PC-9 (cell line): Measurements from ENCODE around the gene ADH1C. TPM values are rescaled to one million over a fixed set of nuclear protein-coding genes. Genes with fewer than 3 reads are reported as not detected.

ENCODE experiments used
- BruUV-seq: library from RNA; stranded (reverse); fragments of 400-500 nt; replicated peaks from 2 replicates; lab custom pipeline; 2021; lab: Mats Ljungman, UMichigan
- CTCF ChIA-PET: fragments of 300-600 bp; sonication (Branson Sonifier 250); formaldehyde crosslinking; loops from one replicate; lab custom pipeline; 2022; ENCODE audit warnings: antibody characterized with exemption; lab: Charles Lee
- POLR2A ChIA-PET: fragments of 300-600 bp; sonication (Branson Sonifier 250); formaldehyde crosslinking; loops from one replicate; lab custom pipeline; 2022; ENCODE audit warnings: antibody characterized with exemption; ENCODE audit not compliant: unreplicated experiment; lab: Charles Lee
- DNase-seq, 2 experiments: peaks; one replicate each; pipeline versions ENCODE4 v3.0.0 to v3.0.0-alpha.2; 2015 to 2022; ENCODE audit warnings: mixed read lengths in 1 of 2
- H2AFZ ChIP-seq: fragments of 200-600 bp; sonication (generic); 2 replicates; pipeline ENCODE4 v1.8.1; 2017; ENCODE audit warnings: antibody characterized with exemption
- H3F3A ChIP-seq: fragments of 200-600 bp; sonication (generic); 2 replicates; pipeline ENCODE4 v1.8.1; 2017; ENCODE audit warnings: antibody characterized with exemption, mild to moderate bottlenecking, low read depth; ENCODE audit not compliant: insufficient read depth
- H3K27ac ChIP-seq: fragments of 200-600 bp; sonication (generic); 2 replicates; pipeline ENCODE4 v1.6.1; 2016; ENCODE audit warnings: mixed run types
- H3K27me3 ChIP-seq: fragments of 200-600 bp; sonication (generic); 2 replicates; pipeline ENCODE4 v1.6.1; 2016; ENCODE audit warnings: low read depth, mixed run types; ENCODE audit not compliant: insufficient read depth
- H3K36me3 ChIP-seq: fragments of 200-600 bp; sonication (generic); 2 replicates; pipeline ENCODE4 v1.6.1; 2016; ENCODE audit warnings: low read depth, mixed run types
- H3K4me1 ChIP-seq: fragments of 200-600 bp; sonication (generic); replicated peaks from 2 replicates; pipeline ENCODE4 v1.6.1; 2016; ENCODE audit warnings: mixed run types; ENCODE audit not compliant: insufficient read depth
- H3K4me2 ChIP-seq: fragments of 200-600 bp; sonication (generic); 2 replicates; pipeline ENCODE4 v1.6.1; 2017; ENCODE audit warnings: mixed run types
- H3K4me3 ChIP-seq: fragments of 200-600 bp; sonication (generic); 2 replicates; pipeline ENCODE4 v1.6.1; 2016; ENCODE audit warnings: mixed run types
- H3K79me2 ChIP-seq: fragments of 200-600 bp; sonication (generic); 2 replicates; pipeline ENCODE4 v1.6.1; 2017; ENCODE audit warnings: low read depth, mixed run types
- H3K9me2 ChIP-seq: fragments of 200-600 bp; sonication (generic); 2 replicates; pipeline ENCODE4 v1.8.1; 2017; ENCODE audit warnings: mild to moderate bottlenecking; ENCODE audit not compliant: insufficient read depth
- H3K9me3 ChIP-seq: fragments of 200-600 bp; sonication (generic); 2 replicates; pipeline ENCODE4 v1.8.1; 2016; ENCODE audit warnings: low read depth; ENCODE audit not compliant: insufficient read depth
- H4K20me1 ChIP-seq: fragments of 200-600 bp; sonication (generic); 2 replicates; pipeline ENCODE4 v1.8.1; 2017; ENCODE audit not compliant: insufficient read depth
- CTCF ChIP-seq: fragments of 200-600 bp; sonication (generic); conservative IDR thresholded peaks from 2 replicates; pipeline ENCODE4 v1.6.1; 2017; ENCODE audit warnings: mixed run types, antibody characterized with exemption, mild to moderate bottlenecking, moderate library complexity
- EZH2 ChIP-seq: fragments of 200-600 bp; sonication (generic); IDR thresholded peaks from 2 replicates; pipeline ENCODE4 v1.8.0; 2017; ENCODE audit warnings: antibody characterized with exemption, low read depth
- intact Hi-C: fragments of 100-400 bp; cut with micrococcal nuclease; formaldehyde crosslinking; loops from one replicate; pipeline ENCODE4 v1.10.0; 2022; ENCODE audit not compliant: unreplicated experiment
- total RNA-seq: library from RNA; stranded (reverse); gene quantifications from 2 replicates; pipeline ENCODE4 v1.2.3, GENCODE V29; 2021

The ADH1C gene
- total RNA-seq, 1 experiment from 2014 or later, result 0.63 TPM

- Histone ChIP-seq H3K27ac (no peak overlapping the region), H3K9me2 (no peaks in the 10 kb centered on the region), H3F3A (no peaks in the 10 kb centered on the region), H4K20me1 (no peaks in the 10 kb centered on the region), H3K27me3 (no peaks in the 10 kb centered on the region), H3K4me3 (no peak overlapping the region), H2AFZ (no peak overlapping the region), H3K4me1 (peaks cover 4% of the 10 kb centered on the region; the same call in 1 of the 2 replicates), H3K79me2 (no peaks in the 10 kb centered on the region), H3K4me2 (no peak overlapping the region), H3K36me3 (no peaks in the 10 kb centered on the region), H3K9me3 (no peaks in the 10 kb centered on the region)
- ChIA-PET CTCF (no interaction called here), POLR2A (no interaction called here)
- no TSS peak for BruUV-seq
- DNase-seq, result no peak
- TF ChIP-seq EZH2, result no peak
- no peak for TF ChIP-seq CTCF
- intact Hi-C loops, result no loop called here
Measured at GRCh38 chr4:99334880-99335279, 17.7 kb downstream of the ADH1C start.

- Histone ChIP-seq H3K4me1 (peaks cover 4% of the 10 kb centered on the region; the same call in 1 of the 2 replicates), H3K36me3 (no peaks in the 10 kb centered on the region), H3K4me3 (no peak overlapping the region), H3K79me2 (no peaks in the 10 kb centered on the region), H3K9me2 (no peaks in the 10 kb centered on the region), H3F3A (no peaks in the 10 kb centered on the region), H3K27ac (no peak overlapping the region), H3K27me3 (no peaks in the 10 kb centered on the region), H4K20me1 (no peaks in the 10 kb centered on the region), H3K9me3 (no peaks in the 10 kb centered on the region), H2AFZ (no peak overlapping the region), H3K4me2 (no peak overlapping the region)
- CTCF ChIA-PET, result no interaction called here
- DNase-seq, result no peak
- intact Hi-C loops, result no loop called here
- BruUV-seq, result no TSS peak
- POLR2A ChIA-PET, result no interaction called here
- TF ChIP-seq CTCF (no peak), EZH2 (no peak)
Measured at GRCh38 chr4:99330648-99331047, 21.9 kb downstream of the ADH1C start.

GRCh38 chr4:99329876-99330275 lies 22.7 kb downstream of the ADH1C start:
- Histone ChIP-seq H3K9me3 (no peaks in the 10 kb centered on the region), H3K36me3 (no peaks in the 10 kb centered on the region), H3K9me2 (no peaks in the 10 kb centered on the region), H3F3A (no peaks in the 10 kb centered on the region), H3K4me2 (no peak overlapping the region), H3K27me3 (no peaks in the 10 kb centered on the region), H3K4me3 (no peak overlapping the region), H3K4me1 (peaks cover 4% of the 10 kb centered on the region; the same call in 1 of the 2 replicates), H4K20me1 (no peaks in the 10 kb centered on the region), H2AFZ (no peak overlapping the region), H3K27ac (no peak overlapping the region), H3K79me2 (no peaks in the 10 kb centered on the region)
- DNase-seq, result no peak
- no TSS peak for BruUV-seq
- intact Hi-C loops, result no loop called here
- POLR2A ChIA-PET, result no interaction called here
- no peak for TF ChIP-seq CTCF
- no peak for TF ChIP-seq EZH2
- CTCF ChIA-PET, result no interaction called here
